HPDE6-E6E7 (cell line): ENCODE data around the gene HLX.

Experiments used
- DNase-seq: peaks from one replicate; pipeline ENCODE4 v3.0.0; 2011; ENCODE audit warnings: missing footprints; ENCODE audit errors: extremely low spot score

HLX gene

DNA sequence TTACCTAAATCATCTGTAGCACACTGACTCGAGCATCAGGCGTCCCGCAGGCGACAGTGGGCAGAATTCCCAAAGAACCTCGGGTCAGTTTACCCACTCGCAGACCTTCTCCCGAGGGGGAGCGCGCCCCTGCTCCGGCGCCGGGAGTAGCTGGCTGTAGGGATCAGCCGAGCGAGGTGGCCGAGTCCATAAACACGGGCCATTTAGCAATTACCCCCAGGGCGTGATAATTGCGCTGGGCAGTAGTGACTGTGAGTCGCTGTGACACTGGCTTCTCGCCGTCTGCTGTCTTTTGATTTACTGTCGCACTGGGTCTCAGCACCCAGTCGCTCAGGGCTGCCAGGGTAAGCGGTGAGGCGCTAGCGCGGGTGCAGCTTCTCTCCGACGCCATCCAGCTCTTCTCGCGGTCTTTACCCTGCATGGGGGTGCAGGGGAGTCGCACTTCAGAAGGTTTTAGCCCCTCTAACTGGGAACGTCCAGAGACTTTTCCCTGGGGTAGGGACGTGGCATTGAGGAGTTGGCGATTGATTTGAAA, 16.2 kb downstream of the HLX start:
- DNase-seq: no peak

DNA sequence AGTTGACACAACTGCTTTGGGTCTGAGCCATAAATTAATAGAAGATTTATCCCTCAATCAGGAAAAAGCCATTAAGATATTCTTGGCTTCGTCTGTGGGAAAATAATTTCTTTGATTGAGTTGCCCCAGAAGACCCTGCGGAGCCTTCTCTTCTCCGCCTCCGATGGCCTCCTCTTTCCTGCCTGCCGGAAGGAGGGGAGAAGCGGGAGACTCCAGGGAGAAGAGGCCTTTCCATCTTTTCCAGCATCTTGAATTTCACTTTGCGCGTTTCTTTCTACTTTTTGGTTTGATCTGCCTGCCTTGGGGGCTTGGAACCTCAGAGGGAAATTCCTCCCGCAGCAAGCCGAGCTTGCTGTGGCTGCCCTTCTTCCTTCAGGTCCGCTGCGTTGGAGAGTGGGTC, 16.8 kb downstream of the HLX start:
- no peak for DNase-seq

DNA sequence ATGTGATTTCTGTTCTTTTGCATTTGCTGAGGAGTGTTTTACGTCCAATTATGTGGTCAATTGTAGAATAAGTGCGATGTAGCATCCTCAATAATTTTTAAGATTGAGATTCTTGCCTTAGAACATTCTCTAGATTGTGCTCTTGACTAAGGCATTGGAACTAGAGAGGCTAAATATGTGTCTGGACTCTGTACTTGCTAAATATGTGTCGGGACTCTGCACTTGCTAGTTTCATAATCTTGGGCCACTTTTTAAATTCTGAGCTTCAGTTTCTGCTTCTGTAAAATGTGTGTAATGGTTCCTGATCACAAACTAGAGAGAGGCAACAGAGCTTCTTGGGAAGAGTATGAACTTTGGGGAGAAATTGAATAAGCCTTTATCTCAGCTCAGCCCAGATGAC, 21.6 kb downstream of the HLX start:
- no peak for DNase-seq

- DNase-seq: no peak
Measured at GRCh38 chr1:220901881-220902280, 22.6 kb downstream of the HLX start.

DNA sequence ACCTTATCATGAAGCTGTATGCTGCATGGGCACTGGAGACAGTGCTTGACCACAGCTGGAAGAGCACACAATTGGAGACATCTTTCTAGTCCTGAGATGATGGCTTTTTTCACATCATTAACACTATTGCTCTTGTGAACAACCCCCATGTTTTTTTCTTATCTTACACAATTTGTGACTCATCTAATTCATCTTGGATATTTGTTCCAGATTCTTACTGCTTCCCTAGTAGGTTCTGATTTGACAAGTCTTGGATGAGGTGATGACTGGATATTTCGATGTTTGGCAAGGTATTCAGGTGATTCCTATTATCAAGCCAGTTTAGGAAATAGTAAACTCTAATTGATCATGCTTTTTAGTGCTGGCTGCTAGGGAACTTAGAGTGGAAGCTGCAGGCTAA, 23.7 kb downstream of the HLX start:
- no peak for DNase-seq

GRCh38 chr1:220904876-220905275, 25.6 kb downstream of the HLX start:
- DNase-seq: no peak

GRCh38 chr1:220905650-220906560, 26.7 kb downstream of the HLX start:
- no peak for DNase-seq

GRCh38 chr1:220906561-220907334, 27.5 kb downstream of the HLX start:
- no peak for DNase-seq

DNA sequence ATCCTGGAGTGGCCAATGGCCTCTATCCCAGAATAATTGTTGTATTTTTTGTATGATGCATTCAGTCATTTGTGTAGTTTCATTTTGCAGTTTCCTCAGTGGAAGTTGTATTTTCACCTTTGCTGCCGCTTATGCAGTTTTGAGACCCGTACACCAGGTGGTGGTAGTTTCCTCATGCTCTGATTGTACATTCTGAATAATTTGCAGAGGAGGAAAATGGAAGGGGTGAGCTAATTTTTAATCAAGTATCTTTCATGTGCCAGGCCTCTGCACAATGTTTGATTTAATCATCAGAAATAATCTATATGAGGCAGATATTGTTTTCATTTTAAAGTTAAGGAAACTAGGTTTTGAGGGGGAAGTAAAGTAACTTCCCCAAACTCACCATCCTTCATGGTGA, 29.5 kb downstream of the HLX start:
- no peak for DNase-seq

GRCh38 chr1:220910021-220910420, 30.8 kb downstream of the HLX start:
- no peak for DNase-seq

GRCh38 chr1:220914283-220915116, 35.3 kb downstream of the HLX start:
- no peak for DNase-seq

DNA sequence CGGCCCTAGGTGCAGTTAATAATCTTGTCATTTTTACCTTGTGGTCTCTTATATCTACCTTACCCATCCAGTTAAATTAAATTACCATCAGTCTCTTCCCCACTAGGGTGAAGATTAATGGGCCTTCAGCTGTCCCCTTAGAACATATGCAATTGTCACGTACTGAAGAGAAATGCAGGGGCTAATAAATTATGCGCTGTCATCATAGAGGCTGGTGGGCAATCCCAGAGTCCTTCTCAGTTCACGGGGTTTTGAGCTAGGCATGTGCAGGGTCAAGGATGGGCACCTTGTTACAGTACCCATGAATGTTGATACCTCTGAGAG, 35.8 kb downstream of the HLX start:
- DNase-seq: no peak

GRCh38 chr1:220915954-220916353, 36.7 kb downstream of the HLX start:
- no peak for DNase-seq

- no peak for DNase-seq
Measured at GRCh38 chr1:220917101-220917500, 37.9 kb downstream of the HLX start.

DNA sequence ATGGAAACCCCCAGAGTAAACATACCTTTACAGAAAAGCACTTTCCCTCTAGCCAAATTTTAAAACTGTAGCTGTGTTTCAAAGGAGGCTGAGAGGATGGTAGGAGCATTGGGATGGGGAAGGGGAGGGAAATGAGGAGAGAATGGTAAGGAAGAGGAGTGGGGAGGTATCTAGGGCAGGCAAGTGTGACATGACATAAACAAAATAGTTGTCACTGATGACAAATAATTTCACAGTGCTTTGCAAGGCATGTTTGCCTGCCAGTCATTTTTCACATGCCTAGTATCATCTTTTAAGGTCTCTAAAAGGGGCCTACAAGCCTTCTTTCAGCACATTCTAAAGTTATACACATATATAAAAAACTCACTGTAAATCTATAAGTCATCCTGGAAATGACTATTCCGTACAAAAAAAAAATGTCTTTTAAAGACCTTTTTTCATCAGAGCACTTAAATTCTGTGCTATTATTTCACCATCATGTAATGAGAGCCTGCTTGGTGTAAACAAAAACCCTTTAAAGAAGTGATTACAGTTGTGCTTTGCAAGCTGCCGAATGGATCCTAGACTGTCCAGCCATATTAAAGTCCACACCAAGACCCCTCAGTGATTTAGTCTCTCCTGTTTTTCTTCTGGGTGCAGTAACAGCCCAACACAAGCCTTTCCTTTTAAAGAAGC, 38.4 kb downstream of the HLX start:
- DNase-seq: no peak

- no peak for DNase-seq
Measured at GRCh38 chr1:220918285-220918951, 39.2 kb downstream of the HLX start.

GRCh38 chr1:220920967-220921366, 41.7 kb downstream of the HLX start:
- DNase-seq: no peak

- no peak for DNase-seq
Measured at GRCh38 chr1:220921498-220921897, 42.3 kb downstream of the HLX start.

- no peak for DNase-seq
Measured at GRCh38 chr1:220921971-220922635, 42.9 kb downstream of the HLX start.

- no peak for DNase-seq
Measured at GRCh38 chr1:220922951-220923350, 43.7 kb downstream of the HLX start.
